Measurements from ENCODE around the gene ZNF407. TPM values are rescaled to one million over a fixed set of nuclear protein-coding genes. Genes with fewer than 3 reads are reported as not detected.

ZNF407 gene
- total RNA-seq, 1 donor from 2014 or later = 24.9 TPM

- Mint-ChIP-seq H3K9me3 (no peaks in the 10 kb centered on the region), H3K36me3 (no peaks in the 10 kb centered on the region)
Measured at GRCh38 chr18:74906184-74906583, 308.5 kb downstream of the ZNF407 start.

GRCh38 chr18:74914052-74914591, 316.5 kb downstream of the ZNF407 start:
- Mint-ChIP-seq H3K36me3 (peaks cover 2% of the 10 kb centered on the region), H3K27me3 (ENCODE audit: low read depth) (no peaks in the 10 kb centered on the region), H3K4me1 (no peaks in the 10 kb centered on the region), H3K27ac (no peak overlapping the region), H3K4me3 (no peak overlapping the region), H3K9me3 (no peaks in the 10 kb centered on the region)
- DNase-seq (ENCODE audit: low spot score in 2 of 2, unreplicated experiment in 2 of 2) = no peak
- no peak for TF ChIP-seq CTCF (IDR thresholded peaks at IDR 0.05; ENCODE audit: unreplicated experiment)

More at GRCh38 chr18:74906184-74906583, 308.5 kb downstream of the ZNF407 start:
- no peak overlapping the region for H3K27ac Mint-ChIP-seq
- no peak for DNase-seq (ENCODE audit: low spot score in 2 of 2, unreplicated experiment in 2 of 2)
- no peak for TF ChIP-seq CTCF (IDR thresholded peaks at IDR 0.05; ENCODE audit: unreplicated experiment)
- no peaks in the 10 kb centered on the region for H3K27me3 Mint-ChIP-seq (ENCODE audit: low read depth)
- H3K4me1 Mint-ChIP-seq = no peaks in the 10 kb centered on the region
- no peak overlapping the region for H3K4me3 Mint-ChIP-seq

- no peak for DNase-seq (ENCODE audit: low spot score in 2 of 2, unreplicated experiment in 2 of 2)
- Mint-ChIP-seq H3K27me3 (ENCODE audit: low read depth) (no peaks in the 10 kb centered on the region), H3K36me3 (peaks cover 2% of the 10 kb centered on the region), H3K9me3 (no peaks in the 10 kb centered on the region), H3K4me1 (no peaks in the 10 kb centered on the region), H3K4me3 (no peak overlapping the region), H3K27ac (no peak overlapping the region)
- TF ChIP-seq CTCF (IDR thresholded peaks at IDR 0.05; ENCODE audit: unreplicated experiment) = no peak
Measured at GRCh38 chr18:74914648-74915047, 317.0 kb downstream of the ZNF407 start.

GRCh38 chr18:74916773-74917393, 319.2 kb downstream of the ZNF407 start:
- no peaks in the 10 kb centered on the region for H3K9me3 Mint-ChIP-seq
- no peaks in the 10 kb centered on the region for H3K27me3 Mint-ChIP-seq (ENCODE audit: low read depth)
- no peak for TF ChIP-seq CTCF (IDR thresholded peaks at IDR 0.05; ENCODE audit: unreplicated experiment)
- H3K4me1 Mint-ChIP-seq = no peaks in the 10 kb centered on the region
- peaks cover 2% of the 10 kb centered on the region for H3K36me3 Mint-ChIP-seq
- no peak overlapping the region for H3K4me3 Mint-ChIP-seq
- H3K27ac Mint-ChIP-seq = no peak overlapping the region
- no peak for DNase-seq (ENCODE audit: low spot score in 2 of 2, unreplicated experiment in 2 of 2)

- Mint-ChIP-seq H3K4me3 (no peak overlapping the region), H3K36me3 (no peaks in the 10 kb centered on the region), H3K27ac (no peak overlapping the region), H3K9me3 (no peaks in the 10 kb centered on the region), H3K4me1 (no peaks in the 10 kb centered on the region), H3K27me3 (ENCODE audit: low read depth) (no peaks in the 10 kb centered on the region)
- TF ChIP-seq CTCF (IDR thresholded peaks at IDR 0.05; ENCODE audit: unreplicated experiment) = no peak
- no peak for DNase-seq (ENCODE audit: low spot score in 2 of 2, unreplicated experiment in 2 of 2)
Measured at GRCh38 chr18:74918276-74918790, 320.7 kb downstream of the ZNF407 start.

Measured in mesothelial cell of epicardium (in vitro differentiated cells).